GM21390 (cell line): ENCODE data around the gene CYP4A11.
"Not testable (repeated sequence)": the region's sequence is repeated elsewhere in the genome, so short reads cannot be mapped to it uniquely, and the experiment has no call there.

Source experiments
- ATAC-seq: cut with Tn5 transposase; IDR thresholded peaks from one replicate; pipeline ENCODE4 v1.9.1; 2021; ENCODE audit not compliant: unreplicated experiment

The CYP4A11 gene, protein sequence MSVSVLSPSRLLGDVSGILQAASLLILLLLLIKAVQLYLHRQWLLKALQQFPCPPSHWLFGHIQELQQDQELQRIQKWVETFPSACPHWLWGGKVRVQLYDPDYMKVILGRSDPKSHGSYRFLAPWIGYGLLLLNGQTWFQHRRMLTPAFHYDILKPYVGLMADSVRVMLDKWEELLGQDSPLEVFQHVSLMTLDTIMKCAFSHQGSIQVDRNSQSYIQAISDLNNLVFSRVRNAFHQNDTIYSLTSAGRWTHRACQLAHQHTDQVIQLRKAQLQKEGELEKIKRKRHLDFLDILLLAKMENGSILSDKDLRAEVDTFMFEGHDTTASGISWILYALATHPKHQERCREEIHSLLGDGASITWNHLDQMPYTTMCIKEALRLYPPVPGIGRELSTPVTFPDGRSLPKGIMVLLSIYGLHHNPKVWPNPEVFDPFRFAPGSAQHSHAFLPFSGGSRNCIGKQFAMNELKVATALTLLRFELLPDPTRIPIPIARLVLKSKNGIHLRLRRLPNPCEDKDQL

DNA sequence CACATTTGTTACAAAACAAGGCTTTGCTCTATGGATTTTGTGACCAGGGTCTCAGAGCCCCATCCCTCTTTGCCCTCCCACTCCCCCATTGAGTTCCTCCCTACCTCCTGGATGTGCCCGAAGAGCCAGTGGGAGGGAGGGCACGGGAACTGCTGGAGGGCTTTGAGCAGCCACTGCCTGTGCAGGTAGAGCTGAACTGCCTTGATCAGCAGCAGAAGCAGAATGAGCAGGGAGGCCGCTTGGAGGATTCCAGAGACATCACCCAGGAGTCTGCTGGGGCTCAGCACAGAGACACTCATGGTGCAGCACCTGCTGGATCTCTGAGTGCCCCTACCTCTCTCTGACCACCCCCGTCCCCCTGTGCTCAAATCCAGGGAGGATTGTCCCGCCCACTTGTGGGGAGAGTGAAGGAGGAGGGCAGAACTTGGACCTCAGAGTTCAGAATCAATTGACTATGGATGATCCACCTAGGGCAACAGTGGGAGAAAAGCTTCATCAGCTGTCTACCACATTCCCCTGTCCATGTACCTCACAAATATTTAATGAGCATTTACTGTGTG is at the start of gene CYP4A11:
Gene CYP4A11, minus strand, starts transcription at position 342 of the 560 bp plus-strand sequence. Its CDS starts 43 bp downstream, at position 299.
- ATAC-seq = no peak

DNA sequence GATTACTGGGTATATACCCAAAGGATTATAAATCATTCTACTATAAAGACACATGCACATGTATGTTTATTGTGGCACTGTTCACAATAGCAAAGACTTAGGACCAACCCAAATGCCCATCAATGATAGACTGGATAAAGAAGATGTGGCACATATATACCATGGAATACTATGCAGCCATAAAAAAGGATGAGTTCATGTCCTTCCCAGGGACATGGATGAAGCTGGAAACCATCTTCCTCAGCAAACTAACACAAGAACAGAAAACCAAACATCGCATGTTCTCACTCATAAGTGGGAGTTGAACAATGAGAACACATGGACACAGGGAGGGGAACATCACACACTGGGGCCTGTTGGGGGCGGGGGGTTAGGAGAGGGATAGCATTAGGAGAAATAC is 49.3 kb upstream of the CYP4A11 start:
- ATAC-seq = not testable (repeated sequence)

DNA sequence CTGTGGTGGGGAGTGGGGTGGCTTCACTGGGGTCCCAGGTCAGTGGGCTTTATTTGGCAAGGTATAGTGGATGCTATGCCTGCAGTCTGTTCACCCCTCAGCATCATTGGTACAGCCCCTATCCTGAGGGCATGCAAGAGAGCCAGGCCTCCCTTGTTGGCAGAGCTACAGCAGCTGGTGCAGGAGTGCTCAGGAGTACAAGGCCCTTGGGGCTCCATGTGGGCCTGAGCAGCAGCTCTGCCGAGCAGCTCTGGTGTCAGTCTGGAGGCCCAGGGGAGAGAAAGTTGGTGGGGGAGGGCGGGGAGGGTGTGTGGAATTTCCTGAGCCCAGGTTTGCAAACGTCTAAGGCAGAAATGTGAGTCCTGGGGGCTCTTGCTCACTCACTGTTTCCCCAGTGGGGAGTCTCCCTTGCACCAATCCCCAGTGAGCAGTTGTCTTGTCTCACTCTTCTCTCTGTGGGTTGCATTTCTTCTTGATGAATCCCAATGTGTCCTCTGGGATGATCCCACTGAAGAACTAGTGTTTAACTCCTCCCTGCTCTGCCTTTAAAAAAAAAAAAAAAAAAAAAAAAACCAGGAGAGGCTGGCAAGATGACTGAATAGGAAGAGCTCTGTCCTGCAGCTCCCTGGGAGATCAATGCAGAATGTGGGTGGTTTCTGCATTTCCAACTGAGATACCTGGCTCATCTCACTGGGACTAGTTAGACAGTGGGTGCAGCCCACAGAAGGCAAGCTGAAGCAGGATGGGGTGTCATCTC is 42.7 kb upstream of the CYP4A11 start:
- no peak for ATAC-seq

DNA sequence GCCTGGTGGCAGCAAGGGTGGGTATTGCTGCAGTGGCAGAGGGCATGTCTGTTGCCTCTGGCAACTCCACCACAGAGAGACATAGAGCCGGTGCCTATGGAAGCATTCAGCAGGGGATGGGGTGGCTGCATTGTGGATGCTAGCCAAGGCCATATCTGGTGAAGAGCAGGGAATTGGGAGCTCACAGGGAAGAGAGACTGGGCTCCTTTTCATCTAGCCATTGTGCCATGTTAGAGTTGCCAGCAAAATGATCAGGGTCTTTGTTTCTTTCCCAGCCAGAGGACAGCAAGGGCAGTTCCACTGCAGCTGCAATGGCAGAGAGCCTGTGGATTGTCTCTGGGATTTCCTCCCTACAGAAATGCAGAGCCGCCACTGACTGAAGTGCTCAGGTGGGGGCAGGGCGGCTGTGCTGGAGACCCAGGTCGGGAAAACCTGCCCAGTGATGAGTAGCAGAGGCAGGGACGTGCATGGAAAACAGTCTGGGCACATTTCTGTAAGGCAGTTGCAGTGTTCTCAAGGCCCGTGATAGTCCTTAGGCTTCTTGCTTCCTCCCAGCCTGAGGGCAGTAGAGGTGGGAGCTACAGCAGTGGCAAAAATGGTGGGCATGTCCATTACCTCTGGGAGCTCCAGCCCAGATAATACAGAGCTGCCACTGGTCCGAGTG is 42.0 kb upstream of the CYP4A11 start:
- no peak for ATAC-seq

DNA sequence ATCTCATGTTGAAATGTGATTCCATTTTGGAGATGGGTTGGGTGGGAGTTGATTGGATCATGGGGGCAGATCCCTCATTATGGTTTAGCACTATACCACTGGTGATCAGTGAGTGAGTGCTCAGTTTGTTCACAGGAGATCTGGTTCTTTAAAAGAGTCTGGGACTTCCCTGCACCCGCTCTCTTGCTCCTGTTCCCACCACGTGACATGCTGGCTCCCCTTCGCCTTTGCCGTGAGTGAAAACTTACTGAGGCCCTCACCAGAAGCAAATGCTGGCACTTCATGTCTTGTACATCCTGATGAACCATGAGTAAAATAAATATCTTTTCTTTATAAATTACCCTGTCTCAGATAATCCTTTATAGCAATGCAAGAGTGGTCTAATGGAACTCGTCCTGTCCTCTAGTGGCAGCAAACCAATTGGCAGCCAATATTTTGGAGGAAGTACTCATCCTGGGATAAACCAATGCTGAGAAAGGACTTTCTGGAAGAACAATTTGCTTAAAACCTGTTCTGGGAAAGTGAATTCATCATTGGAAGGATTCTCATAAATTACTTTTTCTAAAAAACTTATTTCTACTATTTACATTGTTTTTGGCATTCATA is 27.8 kb upstream of the CYP4A11 start:
- no peak for ATAC-seq

DNA sequence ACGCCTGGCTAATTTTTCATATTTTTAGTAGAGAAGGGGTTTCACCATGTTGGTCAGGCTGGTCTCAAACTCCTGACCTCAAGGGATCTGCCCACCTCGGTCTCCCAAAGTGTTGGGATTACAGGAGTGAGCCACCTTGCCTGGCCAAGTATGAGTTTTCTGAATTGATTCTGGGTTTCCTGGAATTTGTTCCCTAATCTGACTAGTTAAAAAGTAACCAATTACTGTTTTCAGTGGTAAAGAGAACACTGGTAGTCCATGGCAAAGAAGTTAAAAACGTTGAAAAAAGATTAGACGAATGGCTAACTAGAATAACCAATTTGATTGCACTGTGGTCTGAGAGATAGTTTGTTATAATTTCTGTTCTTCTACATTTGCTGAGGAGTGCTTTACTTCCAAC is 21.0 kb upstream of the CYP4A11 start:
- ATAC-seq = not testable (repeated sequence)

DNA sequence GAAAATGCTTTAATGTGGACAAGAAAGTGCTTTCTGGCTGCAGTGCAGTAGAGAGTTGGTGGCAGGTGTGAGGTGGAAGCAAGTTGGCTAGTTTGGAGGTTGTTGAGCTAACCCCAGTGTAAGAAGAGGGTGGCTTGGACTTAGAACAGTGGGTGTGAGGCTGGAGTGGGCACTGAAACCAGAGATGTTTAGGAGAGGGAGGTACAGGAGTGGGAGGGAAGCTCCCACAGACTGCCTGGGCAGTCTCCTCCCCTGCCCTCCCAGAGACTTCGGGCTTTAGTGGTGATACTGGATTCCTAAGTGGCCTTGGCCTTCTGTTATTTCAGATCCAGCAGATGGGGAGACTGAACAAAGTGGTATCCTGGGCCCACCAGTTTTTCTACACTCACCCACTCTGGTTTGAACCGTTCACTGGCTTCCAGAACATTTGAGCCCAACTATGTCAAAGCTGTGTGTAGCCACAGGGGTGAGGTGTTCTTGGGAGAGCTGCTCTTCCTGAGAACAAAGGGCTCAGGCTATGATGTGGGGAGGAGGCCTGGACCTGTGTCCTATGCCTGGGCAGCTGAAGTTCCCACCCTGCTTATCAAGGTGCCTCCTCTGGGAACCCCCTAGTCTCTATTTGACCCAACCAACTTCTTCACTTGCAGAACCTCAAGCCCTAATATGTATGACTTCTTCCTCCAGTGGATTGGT is 19.9 kb upstream of the CYP4A11 start:
- ATAC-seq = no peak

DNA sequence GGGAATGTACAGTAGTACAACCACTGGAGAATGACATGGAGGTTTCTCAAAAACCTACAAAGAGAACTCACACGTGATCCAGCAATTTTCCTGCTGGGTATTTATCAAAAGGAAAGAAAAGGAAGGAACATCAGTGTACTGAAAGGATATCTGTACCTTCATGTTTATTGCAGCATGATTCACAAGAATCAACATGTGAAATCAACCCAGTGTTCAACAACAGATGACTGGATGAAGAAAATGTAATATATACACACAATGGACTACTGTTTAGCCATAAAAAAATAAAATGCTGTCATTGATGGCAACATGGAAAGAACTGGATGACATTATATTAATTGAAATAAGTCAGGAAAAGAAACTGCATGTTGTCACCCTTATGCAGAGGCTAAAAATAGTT is 19.0 kb upstream of the CYP4A11 start:
- no peak for ATAC-seq

DNA sequence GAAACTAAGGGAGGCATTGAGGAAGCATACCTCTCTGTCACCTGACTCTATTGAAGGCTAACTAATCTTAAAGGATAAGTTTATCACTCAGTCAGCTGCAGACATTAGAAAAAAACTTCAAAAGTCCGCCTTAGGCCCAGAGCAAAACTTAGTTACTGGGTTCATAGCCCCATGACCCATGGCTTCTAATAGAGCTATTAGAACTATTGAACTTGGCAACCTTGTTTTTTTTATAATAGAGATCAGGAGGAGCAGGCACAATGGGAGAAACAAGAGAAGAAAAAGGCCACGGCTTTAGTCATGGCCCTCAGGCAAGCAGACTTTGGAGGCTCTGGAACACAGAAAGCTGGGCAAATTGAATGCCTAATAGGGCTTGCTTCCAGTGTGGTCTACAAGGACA is 13.8 kb upstream of the CYP4A11 start:
- not testable (repeated sequence) for ATAC-seq

DNA sequence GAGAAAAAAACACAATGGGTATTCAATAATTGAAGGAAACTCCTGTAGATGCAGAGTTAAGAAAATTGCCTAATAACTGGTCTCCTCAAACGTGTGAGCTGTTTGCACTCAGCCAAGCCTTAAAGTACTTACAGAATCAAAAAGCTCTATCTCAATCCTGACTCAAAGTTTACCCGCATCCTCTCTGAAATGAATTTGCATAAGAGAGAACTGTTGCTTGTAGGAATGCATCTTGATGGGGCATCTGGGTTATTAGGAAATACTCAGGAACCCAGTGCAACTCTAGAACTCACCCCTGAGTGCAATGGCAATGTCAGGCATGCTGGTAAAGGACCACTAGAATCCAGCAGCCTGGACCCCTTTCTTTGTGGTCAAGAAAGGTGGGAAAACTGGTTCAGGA is 12.6 kb upstream of the CYP4A11 start:
- ATAC-seq = not testable (repeated sequence)

DNA sequence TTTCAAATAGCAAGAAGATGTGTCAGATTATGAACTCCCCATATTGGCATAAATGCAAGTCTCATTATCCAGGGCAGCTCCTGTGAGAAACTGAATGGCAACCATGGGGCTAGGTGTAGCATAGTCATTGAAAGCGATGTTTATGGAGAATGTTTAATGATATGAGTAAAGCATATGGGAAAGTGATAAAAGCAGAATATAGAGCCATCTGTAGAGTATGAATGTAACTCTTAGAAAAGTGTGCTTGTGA is 8.1 kb upstream of the CYP4A11 start:
- ATAC-seq = not testable (repeated sequence)

DNA sequence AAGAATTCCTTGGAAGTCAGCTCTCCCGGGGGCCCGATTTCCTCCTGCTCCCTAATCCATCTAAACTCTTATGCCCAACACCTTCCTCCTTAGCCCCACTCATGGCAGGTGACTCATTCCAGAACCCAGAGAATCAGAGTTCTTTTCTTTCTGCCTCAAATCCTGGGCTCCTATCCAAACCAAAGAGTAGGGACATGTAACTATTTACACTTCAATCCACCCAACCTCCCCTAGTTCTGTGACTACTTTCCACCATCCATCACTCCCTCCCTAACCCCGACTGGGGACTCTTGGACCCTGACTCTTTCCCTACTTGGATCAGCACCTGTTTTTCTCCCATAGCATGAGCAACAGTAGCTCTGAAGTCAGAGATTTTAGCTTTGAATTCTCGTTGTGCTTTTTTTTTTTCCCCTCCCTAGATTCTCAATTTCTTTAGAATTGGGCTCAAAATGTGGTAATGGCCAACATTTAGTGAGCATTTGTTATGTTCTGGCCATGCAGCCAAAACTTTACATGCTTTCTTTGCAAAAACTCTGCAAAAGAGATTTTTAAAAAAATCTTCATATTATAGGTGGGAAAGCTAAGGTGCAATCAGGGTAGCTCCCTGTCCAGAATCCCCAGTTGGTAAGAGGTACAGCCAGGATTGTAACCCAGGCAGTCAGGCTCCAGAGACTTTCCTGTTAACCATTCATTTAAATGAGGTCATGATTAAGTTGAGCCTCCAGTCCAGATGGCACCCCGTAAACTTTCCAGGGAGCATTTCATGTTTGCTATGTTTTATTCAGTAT is 7.5 kb upstream of the CYP4A11 start:
- no peak for ATAC-seq

DNA sequence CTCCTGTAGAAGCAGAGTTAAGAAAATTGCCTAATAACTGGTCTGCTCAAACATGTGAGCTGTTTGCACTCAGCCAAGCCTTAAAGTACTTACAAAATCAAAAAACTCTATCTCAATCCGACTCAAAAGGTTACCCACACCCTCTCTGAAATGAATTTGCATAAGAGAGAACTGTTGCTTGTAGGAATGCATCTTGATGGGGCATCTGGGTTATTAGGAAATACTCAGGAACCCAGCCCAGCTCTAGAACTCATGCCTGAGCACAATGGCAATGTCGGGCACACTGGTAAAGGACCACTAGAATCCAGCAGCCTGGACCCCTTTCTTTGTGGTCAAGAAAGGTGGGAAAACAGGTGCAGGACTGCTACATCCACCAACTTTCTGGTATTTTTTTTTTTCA is 6.4 kb upstream of the CYP4A11 start:
- not testable (repeated sequence) for ATAC-seq

DNA sequence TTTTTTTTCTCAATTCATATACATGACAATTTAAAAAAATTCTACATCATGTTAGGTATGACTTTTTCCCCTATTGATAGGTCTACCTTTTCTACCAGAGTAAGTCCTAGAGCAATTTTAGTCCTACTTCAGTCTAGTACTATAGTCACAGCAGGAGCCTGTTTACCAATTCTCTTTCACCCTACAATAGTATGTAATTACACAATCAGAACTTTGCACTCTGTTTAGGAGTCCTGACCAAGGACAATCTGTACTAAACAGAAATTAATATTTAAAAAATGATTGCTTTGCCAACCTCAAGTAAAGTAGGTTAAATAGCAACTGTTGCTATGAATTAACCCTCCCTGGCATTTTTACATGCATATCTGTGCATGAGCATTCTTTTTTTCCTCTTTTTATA is 810 bp upstream of the CYP4A11 start:
- ATAC-seq = no peak

DNA sequence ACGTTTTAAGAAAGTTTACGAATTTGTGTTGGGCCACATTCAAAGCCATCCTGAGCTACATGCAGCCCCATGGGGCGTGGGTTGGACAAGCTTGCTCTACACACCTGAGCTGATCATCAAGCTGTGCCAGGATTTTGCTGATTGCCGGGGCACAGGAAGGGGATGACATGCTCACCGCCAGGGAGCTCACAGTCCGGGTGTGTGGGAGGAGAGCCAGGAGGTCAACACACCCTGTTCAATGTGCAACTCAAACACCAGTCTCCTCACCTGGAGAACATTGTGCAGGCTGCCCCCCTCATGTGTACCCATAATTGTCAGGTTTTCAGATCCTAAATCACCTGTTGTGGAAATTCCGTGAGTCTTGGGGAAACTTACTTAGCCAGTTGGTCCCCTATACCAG is 969 bp downstream of the CYP4A11 start:
- ATAC-seq = no peak

DNA sequence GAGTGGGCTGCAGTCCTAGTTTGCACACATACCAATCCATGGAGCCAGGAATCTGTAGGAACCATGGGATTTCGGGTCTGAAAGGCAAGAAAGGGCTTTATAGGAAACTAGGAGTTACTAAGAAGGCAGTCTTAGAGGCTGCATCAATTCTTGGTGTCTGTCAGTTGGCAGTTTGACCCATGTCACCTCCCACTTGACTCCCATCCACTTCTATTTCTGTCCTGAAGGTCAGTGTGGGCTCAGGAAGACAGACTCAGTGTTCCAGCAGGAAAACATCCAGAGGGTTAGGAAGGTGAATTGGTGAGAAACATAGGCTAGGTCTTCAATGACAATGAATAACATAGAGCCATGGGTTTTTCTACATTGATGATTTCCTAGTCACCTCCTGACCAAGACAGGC is 4.0 kb downstream of the CYP4A11 start:
- no peak for ATAC-seq

DNA sequence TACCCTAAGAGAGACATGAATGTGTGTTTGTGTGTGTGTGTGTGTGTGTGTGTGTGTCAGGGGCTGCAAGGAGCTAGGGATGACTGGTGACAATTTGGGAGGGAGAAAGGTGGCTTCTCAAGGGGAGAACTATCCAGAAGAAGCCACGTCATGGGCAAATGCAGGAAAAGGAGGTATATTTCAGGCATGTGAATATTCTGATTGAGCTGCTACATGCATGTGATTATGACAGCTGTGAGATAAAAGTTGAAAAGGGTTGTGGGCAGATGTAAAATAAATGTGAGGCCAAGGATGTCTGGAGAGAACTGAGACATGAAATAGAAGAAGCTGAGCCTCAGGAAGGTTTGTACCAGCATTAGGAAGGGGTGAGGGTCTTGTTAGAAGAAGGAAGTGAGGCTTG is 4.5 kb downstream of the CYP4A11 start:
- ATAC-seq = no peak

DNA sequence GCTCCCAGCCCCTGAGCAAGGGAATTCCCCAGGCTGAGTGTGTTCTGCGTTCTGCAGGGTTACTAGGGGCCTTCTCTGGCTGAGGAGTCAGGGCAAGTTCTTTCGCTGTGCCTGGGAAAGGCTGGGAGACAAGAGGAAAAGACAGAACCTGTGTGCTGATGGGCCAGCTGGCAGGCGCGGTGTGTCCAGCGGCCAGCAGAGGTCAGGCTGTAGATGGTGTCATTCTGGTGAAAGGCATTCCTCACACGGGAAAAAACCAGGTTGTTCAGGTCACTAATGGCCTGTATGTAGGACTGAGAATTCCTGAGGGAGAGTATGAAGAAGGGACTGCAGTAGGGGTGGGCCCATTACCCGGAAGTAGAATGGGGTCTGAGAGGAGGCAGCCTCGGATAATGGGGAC is 6.4 kb downstream of the CYP4A11 start:
- not testable (repeated sequence) for ATAC-seq

DNA sequence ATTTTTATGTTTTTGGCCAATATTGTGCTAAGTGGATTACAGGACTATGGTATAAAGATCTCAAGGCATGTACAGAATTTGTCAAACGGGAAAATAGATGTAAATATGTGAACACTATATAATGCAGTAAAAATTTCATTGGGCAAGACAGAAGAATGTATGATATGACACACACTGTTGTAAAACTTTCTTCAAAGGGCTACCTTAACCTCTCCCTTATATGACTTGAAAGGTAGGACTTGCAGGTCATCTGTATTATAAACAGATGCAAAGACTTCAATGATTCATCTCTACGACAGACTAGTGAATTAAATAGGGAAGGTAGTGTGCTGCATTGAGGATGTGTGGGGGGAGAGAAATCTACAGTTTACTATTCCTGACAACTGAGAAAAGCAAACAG is 9.3 kb downstream of the CYP4A11 start:
- not testable (repeated sequence) for ATAC-seq

DNA sequence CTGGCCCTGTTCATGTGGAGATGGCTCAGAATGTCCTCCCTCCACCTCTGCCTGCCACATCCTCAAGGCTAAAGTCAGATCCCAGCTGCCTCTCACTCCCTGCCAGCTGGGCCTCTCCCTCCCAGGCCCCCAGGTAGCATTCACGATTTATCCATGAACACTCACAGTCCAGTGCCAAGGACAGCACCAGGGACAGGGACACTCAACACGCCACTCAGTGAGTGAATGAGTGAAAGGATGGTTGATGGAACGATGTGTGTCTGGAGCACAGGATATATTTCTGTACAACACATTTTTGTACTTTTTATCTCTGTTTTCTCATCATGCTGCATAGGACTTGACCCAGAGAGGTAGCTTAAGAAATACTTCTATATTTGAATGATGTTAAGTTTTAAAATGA is 10.1 kb downstream of the CYP4A11 start:
- no peak for ATAC-seq
